ENCODE results near the gene CGNL1.

Gene CGNL1

GRCh38 chr15:57470543-57470942 is 94.2 kb downstream of the CGNL1 start:
- Histone ChIP-seq H3K9me2 (replicated peaks; ENCODE audit: low read depth, low read length) (no peaks in the 10 kb centered on the region), H3K4me3 (ENCODE audit: low read length, poor library complexity, severe bottlenecking) (no peak overlapping the region), H2AFZ (ENCODE audit: low read length) (no peak overlapping the region), H4K20me1 (ENCODE audit: insufficient read depth, low read length, poor library complexity, severe bottlenecking) (no peaks in the 10 kb centered on the region), H3K36me3 (ENCODE audit: insufficient read depth, low read length) (no peaks in the 10 kb centered on the region), H3K79me2 (ENCODE audit: insufficient read depth, low read length) (no peaks in the 10 kb centered on the region), H3K4me1 (ENCODE audit: insufficient read depth, low read length, poor library complexity, severe bottlenecking) (no peaks in the 10 kb centered on the region), H3K9me3 (ENCODE audit: insufficient read depth, low read depth, low read length) (no peaks in the 10 kb centered on the region), H3F3A (ENCODE audit: low read depth) (no peaks in the 10 kb centered on the region), H3K4me2 (ENCODE audit: low read depth, low read length, poor library complexity, severe bottlenecking) (no peak overlapping the region), H3K27me3 (ENCODE audit: insufficient read depth, low read length, poor library complexity, severe bottlenecking) (peaks cover 6% of the 10 kb centered on the region), H3K9ac (ENCODE audit: low read depth, low read length, poor library complexity, severe bottlenecking) (no peak overlapping the region)
- TF ChIP-seq CTCF (conservative IDR thresholded peaks at IDR 0.05; ENCODE audit: low read length) (no peak), EZH2phosphoT487 (IDR thresholded peaks at IDR 0.05; ENCODE audit: borderline replicate concordance) (no peak)

GRCh38 chr15:57472861-57473260 is 96.6 kb downstream of the CGNL1 start:
- H3K9ac ChIP-seq (ENCODE audit: low read depth, low read length, poor library complexity, severe bottlenecking), result no peak overlapping the region
- no peak overlapping the region for H3K4me3 ChIP-seq (ENCODE audit: low read length, poor library complexity, severe bottlenecking)
- no peaks in the 10 kb centered on the region for H3K4me1 ChIP-seq (ENCODE audit: insufficient read depth, low read length, poor library complexity, severe bottlenecking)
- no peaks in the 10 kb centered on the region for H3K79me2 ChIP-seq (ENCODE audit: insufficient read depth, low read length)
- H3K9me2 ChIP-seq (replicated peaks; ENCODE audit: low read depth, low read length), result no peaks in the 10 kb centered on the region
- no peaks in the 10 kb centered on the region for H3K9me3 ChIP-seq (ENCODE audit: insufficient read depth, low read depth, low read length)
- no peaks in the 10 kb centered on the region for H4K20me1 ChIP-seq (ENCODE audit: insufficient read depth, low read length, poor library complexity, severe bottlenecking)
- peaks cover 6% of the 10 kb centered on the region for H3K27me3 ChIP-seq (ENCODE audit: insufficient read depth, low read length, poor library complexity, severe bottlenecking)
- H2AFZ ChIP-seq (ENCODE audit: low read length), result no peak overlapping the region
- no peaks in the 10 kb centered on the region for H3K36me3 ChIP-seq (ENCODE audit: insufficient read depth, low read length)
- no peak overlapping the region for H3K4me2 ChIP-seq (ENCODE audit: low read depth, low read length, poor library complexity, severe bottlenecking)
- TF ChIP-seq CTCF (conservative IDR thresholded peaks at IDR 0.05; ENCODE audit: low read length), result no peak
- TF ChIP-seq EZH2phosphoT487 (IDR thresholded peaks at IDR 0.05; ENCODE audit: borderline replicate concordance), result no peak
- H3F3A ChIP-seq (ENCODE audit: low read depth), result no peaks in the 10 kb centered on the region

DNA sequence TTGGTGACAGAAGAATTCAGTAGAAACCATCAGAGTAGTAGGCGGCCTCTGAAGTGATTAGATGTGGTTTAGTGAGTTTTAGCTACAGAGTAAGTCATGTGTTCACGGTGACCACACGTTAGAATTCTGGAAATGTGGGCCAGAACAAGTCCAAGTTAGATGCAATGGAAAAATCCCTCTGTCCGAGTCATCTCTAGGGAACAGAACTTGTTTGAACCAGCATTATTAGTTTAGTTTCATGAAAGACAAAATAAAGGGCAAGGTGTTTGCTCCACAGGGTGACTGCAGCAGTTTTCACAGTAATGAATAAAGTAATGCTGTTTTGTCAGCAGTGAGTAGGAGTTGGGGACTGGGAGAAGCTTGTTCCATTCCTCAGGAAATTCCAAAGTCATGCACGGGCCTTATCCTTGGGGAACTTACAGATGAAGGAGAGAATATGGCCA is 100.2 kb downstream of the CGNL1 start:
- Histone ChIP-seq H4K20me1 (ENCODE audit: insufficient read depth, low read length, poor library complexity, severe bottlenecking) (no peaks in the 10 kb centered on the region), H3K4me2 (ENCODE audit: low read depth, low read length, poor library complexity, severe bottlenecking) (no peak overlapping the region), H3K9ac (ENCODE audit: low read depth, low read length, poor library complexity, severe bottlenecking) (no peak overlapping the region), H3K4me3 (ENCODE audit: low read length, poor library complexity, severe bottlenecking) (no peak overlapping the region), H3K4me1 (ENCODE audit: insufficient read depth, low read length, poor library complexity, severe bottlenecking) (no peaks in the 10 kb centered on the region), H3K9me2 (replicated peaks; ENCODE audit: low read depth, low read length) (no peaks in the 10 kb centered on the region), H3K79me2 (ENCODE audit: insufficient read depth, low read length) (no peaks in the 10 kb centered on the region), H3F3A (ENCODE audit: low read depth) (no peaks in the 10 kb centered on the region), H3K36me3 (ENCODE audit: insufficient read depth, low read length) (no peaks in the 10 kb centered on the region), H3K27me3 (ENCODE audit: insufficient read depth, low read length, poor library complexity, severe bottlenecking) (no peaks in the 10 kb centered on the region), H2AFZ (ENCODE audit: low read length) (no peak overlapping the region), H3K9me3 (ENCODE audit: insufficient read depth, low read depth, low read length) (no peaks in the 10 kb centered on the region)
- TF ChIP-seq EZH2phosphoT487 (IDR thresholded peaks at IDR 0.05; ENCODE audit: borderline replicate concordance) (no peak), CTCF (conservative IDR thresholded peaks at IDR 0.05; ENCODE audit: low read length) (no peak)

Measured in Loucy (cell line).